OCI-LY3 (cell line): Measurements from ENCODE around the gene MTMR11.

ENCODE experiments used
- CTCF ChIP-seq: fragments of 200-600, 300-600 bp; sonication (generic); IDR thresholded peaks from 2 replicates; pipeline ENCODE4 v1.5.1; 2014; ENCODE audit warnings: antibody characterized with exemption, low read length, low read depth
- EZH2phosphoT487 ChIP-seq: fragments of 200-600 bp; shearing (Covaris generic); IDR thresholded peaks from 2 replicates; pipeline ENCODE4 v1.6.1; 2018; ENCODE audit warnings: antibody characterized with exemption, mixed run types, low read depth

DNA sequence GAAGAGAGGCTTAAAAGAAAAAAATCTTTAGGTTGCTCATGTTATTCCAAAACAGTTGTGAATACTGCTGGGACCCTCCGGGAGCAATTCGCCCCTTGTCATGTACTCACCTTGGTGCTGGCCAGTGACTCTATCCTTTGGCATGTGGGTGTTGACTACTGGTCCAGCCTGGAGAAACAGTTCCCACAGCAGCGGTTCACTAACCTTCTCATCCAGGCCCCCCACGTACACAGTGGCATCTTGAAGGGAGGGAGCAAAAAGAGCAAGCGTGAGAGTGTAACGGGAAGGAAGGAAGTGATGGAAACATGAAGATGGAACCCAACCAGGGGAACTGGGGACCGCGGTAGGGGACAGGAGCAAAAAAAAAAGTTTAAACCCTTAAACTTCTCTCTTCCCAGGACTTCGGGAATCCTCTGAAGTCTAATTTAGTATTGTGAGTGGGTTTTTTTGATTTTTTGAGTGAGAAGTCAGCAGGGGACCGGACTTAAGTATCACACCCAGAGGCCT is 9.6 kb downstream of the MTMR11 start:
- TF ChIP-seq CTCF = no peak
- no peak for TF ChIP-seq EZH2phosphoT487
